ENCODE results near the gene ARHGAP42.

GRCh38 chr11:100991541-100991940 lies 304.5 kb downstream of the ARHGAP42 start:
- no peak for TF ChIP-seq CTCF (IDR thresholded peaks at IDR 0.05; ENCODE audit: insufficient read depth, low read length)
- no peak for TF ChIP-seq REST (IDR thresholded peaks at IDR 0.05; ENCODE audit: insufficient replicate concordance, low read depth)
- TF ChIP-seq POLR2AphosphoS5 (IDR thresholded peaks at IDR 0.05; ENCODE audit: low read depth): no peak
- TF ChIP-seq GABPA (IDR thresholded peaks at IDR 0.05; ENCODE audit: low read depth): no peak

Data from HL-60 (cell line).